ENCODE measurements around the gene SMC1B.

- TF ChIP-seq CTCF (conservative IDR thresholded peaks at IDR 0.05; ENCODE audit: low read depth in 2 of 2) (no peak), EZH2 (IDR thresholded peaks at IDR 0.05; ENCODE audit: low read depth, unreplicated experiment) (no peak), POLR2AphosphoS5 (IDR thresholded peaks at IDR 0.05; ENCODE audit: low read depth) (no peak), JUNB (IDR thresholded peaks at IDR 0.05; ENCODE audit: unreplicated experiment) (no peak), CREB1 (CRISPR knock-in tag; IDR thresholded peaks at IDR 0.05; ENCODE audit: low read depth) (no peak), EZH2phosphoT487 (IDR thresholded peaks at IDR 0.05; ENCODE audit: unreplicated experiment) (no peak), REST (IDR thresholded peaks at IDR 0.05; ENCODE audit: unreplicated experiment) (no peak), NANOG (IDR thresholded peaks at IDR 0.05; ENCODE audit: borderline replicate concordance) (no peak)
Observed at GRCh38 chr22:45318168-45318557, 95.2 kb downstream of the SMC1B start.
